H1 (cell line): ENCODE results near the gene TMEM229B. TPM values are rescaled to one million over a fixed set of nuclear protein-coding genes. Genes with fewer than 3 reads are reported as not detected.

Experiments used
- CTCF ChIA-PET: fragments of 300-600 bp; sonication (Branson Sonifier 250); formaldehyde crosslinking; loops from one replicate; lab custom pipeline; 2021; ENCODE audit not compliant: partially characterized antibody; lab: Charles Lee
- POLR2A ChIA-PET: fragments of 300-600 bp; sonication (Branson Sonifier 250); formaldehyde crosslinking; loops from one replicate; lab custom pipeline; 2021; ENCODE audit warnings: inconsistent platforms; ENCODE audit not compliant: partially characterized antibody; lab: Charles Lee
- DNase-seq, 2 experiments: peaks; one replicate each; pipeline versions ENCODE4 v3.0.0 to v3.0.0-alpha.2; 2010 to 2022; ENCODE audit warnings: low spot score in 2 of 2, low read depth in 1 of 2, mixed read lengths in 1 of 2
- FAIRE-seq: peaks from 2 replicates; lab custom pipeline; 2011; peaks lifted over from hg19 to GRCh38; lab: Jason Lieb, UNC
- H2AFZ ChIP-seq: 2 replicates; pipeline ENCODE4 v1.8.1; 2012; ENCODE audit warnings: low read length, inconsistent platforms
- H2AK5ac ChIP-seq: 2 replicates; pipeline ENCODE4 v1.6.1; 2013; ENCODE audit warnings: low read depth, low read length
- H2BK120ac ChIP-seq: replicated peaks from 2 replicates; pipeline ENCODE3; 2013; ENCODE audit warnings: low read depth, low read length, inconsistent platforms
- H2BK12ac ChIP-seq: 2 replicates; pipeline ENCODE4 v1.6.1; 2013; ENCODE audit warnings: low read depth, low read length
- H2BK15ac ChIP-seq: 2 replicates; pipeline ENCODE4 v1.6.1; 2013; ENCODE audit warnings: low read length
- H2BK20ac ChIP-seq: 2 replicates; pipeline ENCODE4 v1.6.1; 2013; ENCODE audit warnings: low read length
- H2BK5ac ChIP-seq: 2 replicates; pipeline ENCODE4 v1.6.1; 2013; ENCODE audit warnings: low read depth, low read length
- H3K14ac ChIP-seq: 2 replicates; pipeline ENCODE4 v1.6.1; 2013; ENCODE audit warnings: inconsistent platforms; ENCODE audit not compliant: insufficient read length
- H3K18ac ChIP-seq: 2 replicates; pipeline ENCODE4 v1.6.1; 2013; ENCODE audit warnings: low read length; ENCODE audit errors: extremely low read depth
- H3K23ac ChIP-seq: 2 replicates; pipeline ENCODE4 v1.6.1; 2013; ENCODE audit warnings: inconsistent platforms; ENCODE audit not compliant: insufficient read length
- H3K23me2 ChIP-seq: 2 replicates; pipeline ENCODE4 v1.6.1; 2013; ENCODE audit warnings: low read depth, low read length
- H3K27ac ChIP-seq: 2 replicates; pipeline ENCODE4 v1.6.1; 2011; ENCODE audit warnings: low read depth, low read length, inconsistent platforms
- H3K27me3 ChIP-seq, 4 experiments: replicated peaks in 1 of 4; 1 replicate in 1 of 4; 2 replicates in 3 of 4; pipeline versions ENCODE4 v1.6.1 to v1.8.1; 2011 to 2013; ENCODE audit warnings: low read length in 3 of 4, mild to moderate bottlenecking in 3 of 4, inconsistent platforms in 2 of 4, mixed read lengths in 2 of 4, moderate library complexity in 1 of 4; ENCODE audit not compliant: control insufficient read depth in 3 of 4, insufficient read depth in 3 of 4; ENCODE audit errors: extremely low read depth in 1 of 4
- H3K36me3 ChIP-seq, 4 experiments: 2 replicates each; pipeline versions ENCODE4 v1.6.1 to v1.8.1; 2011 to 2013; ENCODE audit warnings: mild to moderate bottlenecking in 4 of 4, low read length in 3 of 4, moderate library complexity in 2 of 4, control low read depth in 1 of 4, inconsistent platforms in 1 of 4; ENCODE audit not compliant: insufficient read depth in 4 of 4, control insufficient read depth in 2 of 4
- H3K4ac ChIP-seq: replicated peaks from 2 replicates; pipeline ENCODE3; 2013; ENCODE audit warnings: low read length, low read depth, mixed read lengths, inconsistent platforms; ENCODE audit not compliant: insufficient read length
- H3K4me1 ChIP-seq, 4 experiments: replicated peaks in 1 of 4; 1 replicate in 1 of 4; 2 replicates in 3 of 4; pipeline versions ENCODE4 v1.6.1 to v1.8.1; 2011 to 2013; ENCODE audit warnings: low read length in 3 of 4, inconsistent platforms in 2 of 4, mixed read lengths in 1 of 4; ENCODE audit not compliant: insufficient read depth in 4 of 4, control insufficient read depth in 3 of 4
- H3K4me2 ChIP-seq, 2 experiments: 2 replicates each; pipeline versions ENCODE4 v1.6.1 to v1.8.1; 2011 to 2013; ENCODE audit warnings: low read depth in 2 of 2, low read length in 2 of 2, control low read depth in 1 of 2, inconsistent platforms in 1 of 2, mild to moderate bottlenecking in 1 of 2; ENCODE audit not compliant: insufficient read depth in 1 of 2
- H3K4me3 ChIP-seq, 4 experiments: fragments of 200-600, 300-600 bp in 1 of 4; sonication (generic), shearing (Covaris generic), sonication (Bioruptor Twin) in 1 of 4; 2 replicates each; pipeline versions ENCODE4 v1.5.1 to v1.8.1; 2011 to 2016; ENCODE audit warnings: low read length in 4 of 4, low read depth in 3 of 4, control low read depth in 2 of 4, inconsistent platforms in 2 of 4, mild to moderate bottlenecking in 2 of 4, mixed read lengths in 1 of 4, moderate library complexity in 1 of 4; ENCODE audit not compliant: insufficient read depth in 2 of 4; ENCODE audit errors: extremely low read depth in 1 of 4
- H3K56ac ChIP-seq: replicated peaks from 2 replicates; pipeline ENCODE3; 2013; ENCODE audit warnings: low read depth, mild to moderate bottlenecking, mixed read lengths, low read length, inconsistent platforms; ENCODE audit not compliant: insufficient read length
- H3K79me1 ChIP-seq: 2 replicates; pipeline ENCODE4 v1.6.1; 2013; ENCODE audit warnings: low read depth, low read length, control low read depth
- H3K79me2 ChIP-seq, 2 experiments: 2 replicates each; pipeline versions ENCODE4 v1.6.1 to v1.8.1; 2012 to 2013; ENCODE audit warnings: low read length in 2 of 2, mild to moderate bottlenecking in 2 of 2, inconsistent platforms in 1 of 2; ENCODE audit not compliant: insufficient read depth in 2 of 2, control insufficient read depth in 1 of 2
- H3K9ac ChIP-seq, 4 experiments: replicated peaks in 1 of 4; 1 replicate in 1 of 4; 2 replicates in 3 of 4; pipeline versions ENCODE4 v1.6.1 to v1.8.1; 2011 to 2013; ENCODE audit warnings: low read depth in 3 of 4, low read length in 3 of 4, control low read depth in 2 of 4, mild to moderate bottlenecking in 2 of 4, moderate library complexity in 2 of 4, inconsistent platforms in 1 of 4; ENCODE audit errors: extremely low read depth in 1 of 4
- H3K9me3 ChIP-seq, 2 experiments: 2 replicates each; pipeline versions ENCODE4 v1.6.1 to v1.8.1; 2012 to 2013; ENCODE audit warnings: mild to moderate bottlenecking in 2 of 2, moderate library complexity in 2 of 2, control low read depth in 1 of 2, inconsistent platforms in 1 of 2, low read depth in 1 of 2, low read length in 1 of 2, mixed read lengths in 1 of 2; ENCODE audit not compliant: insufficient read depth in 2 of 2
- H4K20me1 ChIP-seq, 2 experiments: replicated peaks in 1 of 2; 2 replicates each; pipeline versions ENCODE3 to v1.8.1; 2011 to 2013; ENCODE audit warnings: inconsistent platforms in 2 of 2, low read length in 2 of 2, mild to moderate bottlenecking in 1 of 2; ENCODE audit not compliant: insufficient read depth in 2 of 2, control insufficient read depth in 1 of 2
- H4K5ac ChIP-seq: 2 replicates; pipeline ENCODE4 v1.6.1; 2013; ENCODE audit warnings: low read length, low read depth, mixed read lengths, inconsistent platforms; ENCODE audit not compliant: insufficient read length
- H4K8ac ChIP-seq: 2 replicates; pipeline ENCODE4 v1.8.0; 2013; ENCODE audit warnings: mild to moderate bottlenecking, moderate library complexity, low read length, inconsistent platforms; ENCODE audit not compliant: insufficient read depth; ENCODE audit errors: extremely low read depth
- H4K91ac ChIP-seq: replicated peaks from 2 replicates; pipeline ENCODE3; 2013; ENCODE audit warnings: low read length, mixed read lengths, inconsistent platforms; ENCODE audit not compliant: insufficient read length
- ATF3 ChIP-seq: IDR thresholded peaks from 2 replicates; pipeline ENCODE4 v1.6.1; 2011; ENCODE audit warnings: low read depth, mild to moderate bottlenecking, low read length; ENCODE audit not compliant: insufficient read depth
- E2F6 ChIP-seq: IDR thresholded peaks from 2 replicates; pipeline ENCODE4 v1.6.1; 2012; ENCODE audit warnings: inconsistent platforms
- POU5F1 ChIP-seq: IDR thresholded peaks from 2 replicates; pipeline ENCODE4 v1.6.1; 2011; ENCODE audit warnings: low read depth, mild to moderate bottlenecking, low read length, moderate library complexity
- SAP30 ChIP-seq: fragments of 300-600 bp; sonication (generic); IDR thresholded peaks from 2 replicates; pipeline ENCODE4 v1.7.1; 2012; ENCODE audit warnings: low read length, moderate library complexity, mild to moderate bottlenecking, inconsistent platforms; ENCODE audit not compliant: insufficient read depth, insufficient replicate concordance
- SIN3A ChIP-seq, 2 experiments: IDR thresholded peaks in 1 of 2; conservative IDR thresholded peaks in 1 of 2; 2 replicates each; pipeline ENCODE4 v1.6.1; 2011 to 2012; ENCODE audit warnings: low read length in 2 of 2, improper control_type of control experiment in 1 of 2, low read depth in 1 of 2, mild to moderate bottlenecking in 1 of 2
- TCF12 ChIP-seq: IDR thresholded peaks from 2 replicates; pipeline ENCODE4 v1.6.1; 2011; ENCODE audit warnings: low read depth, mild to moderate bottlenecking, low read length
- YY1 ChIP-seq: IDR thresholded peaks from 2 replicates; pipeline ENCODE4 v1.6.1; 2011; ENCODE audit warnings: low read depth, mild to moderate bottlenecking, low read length
- WGBS, 2 experiments: shearing (Covaris generic) in 1 of 2; methylation state at CpG; one replicate each; pipeline versions ENCODE4 v1.1.6 to v1.1.7; 2013 to 2015; ENCODE audit warnings: low lambda C conversion rate in 2 of 2, mixed read lengths in 2 of 2, inconsistent platforms in 1 of 2, low coverage in 1 of 2, missing lambda C conversion rate in 1 of 2; ENCODE audit not compliant: insufficient replicate concordance in 2 of 2, insufficient coverage in 1 of 2, insufficient read length in 1 of 2; ENCODE audit errors: extremely low coverage in 1 of 2, missing lambda C conversion rate in 1 of 2; 5-methylcytosine and 5-hydroxymethylcytosine counted together
- polyA plus RNA-seq, 7 experiments: library from polyadenylated mRNA; depleted of rRNA in 3 of 7; stranded (reverse) in 5 of 7; unstranded in 2 of 7; fragments of >200 nt in 5 of 7; fragments of 200-250 nt in 2 of 7; gene quantifications; 1 replicate in 5 of 7; 2 replicates in 1 of 7; 4 replicates in 1 of 7; pipeline versions ENCODE4 v1.2.1 to v1.2.3, GENCODE V29; 2011 to 2013; ENCODE audit warnings: missing spikeins in 2 of 7, mixed read lengths in 2 of 7
- total RNA-seq: library from RNA; stranded (reverse); fragmentation: NEBNext Ultra II Directional; extraction: Animal tissue kit (Norgen Biotek cat#: 25700); gene quantifications from 2 replicates; pipeline ENCODE4 v1.2.1, GENCODE V29; 2021

Gene TMEM229B
- total and polyA plus RNA-seq, 2 of the 8 experiments (the other 6 are each of a cell fraction or from before 2014, with no cell fraction given), result 0.73 to 0.85 TPM

GRCh38 chr14:67441256-67441655 lies 47.3 kb downstream of the TMEM229B start:
- Histone ChIP-seq H4K8ac (no peak overlapping the region), H3K27me3 (no peaks in the 10 kb centered on the region), H3K4me3 (no peak overlapping the region), H3K14ac (no peak overlapping the region), H2BK12ac (peak overlapping the region; percentile 50; the same call in 1 of the 2 replicates), H3K23ac (no peak overlapping the region), H2AFZ (0 out of 2 replicates have a peak overlapping the region, but pooled peaks have one; percentile 17), H3K36me3 (no peaks in the 10 kb centered on the region), H2BK5ac (peak overlapping the region; percentile 49; the same call in 1 of the 2 replicates), H3K79me2 (no peaks in the 10 kb centered on the region), H3K4me2 (no peak overlapping the region), H3K23me2 (no peaks in the 10 kb centered on the region), H4K5ac (no peak overlapping the region), H4K20me1 (no peaks in the 10 kb centered on the region), H3K56ac (no peak overlapping the region), H2BK120ac (no peak overlapping the region), H4K91ac (no peak overlapping the region), H3K4ac (no peak overlapping the region), H3K9ac (no peak overlapping the region), H2BK20ac (no peak overlapping the region), H2AK5ac (peak overlapping the region; percentile 24; the same call in 1 of the 2 replicates), H3K27ac (no peak overlapping the region), H3K4me1 (peaks cover 0 to 14% (median 8%) of the 10 kb centered on the region in 4 experiments; a peak in 6 of 7 replicates), H2BK15ac (no peak overlapping the region), H3K18ac (no peak overlapping the region), H3K79me1 (no peaks in the 10 kb centered on the region; the same call in 1 of the 2 replicates), H3K9me3 (no peaks in the 10 kb centered on the region)
- FAIRE-seq (no peak), DNase-seq (no peak)
- 87% methylated on average over 2 of the region's 2 CpGs; no CpG with 5 or more reads in 1 of the 2 experiments for WGBS, 2 experiments
- ChIA-PET CTCF (interaction anchor here (0.8 to 10.0 kb wide), 7 partner anchors 10 to 140 kb away, joined by 3 to 115 read pairs (median 5); no protein-coding TSS in a partner anchor), POLR2A (interaction anchor here (1.5 kb wide), 1 partner anchor 11 kb away, joined by 3 read pairs; no protein-coding TSS in a partner anchor)
- TF ChIP-seq POU5F1, result no peak
- TF ChIP-seq YY1, result no peak
- TF ChIP-seq TCF12, result no peak
- TF ChIP-seq SAP30, result no peak
- TF ChIP-seq SIN3A (conservative IDR thresholded peaks at IDR 0.05 in 1 of 2, IDR thresholded peaks at IDR 0.05 in 1 of 2; ENCODE audit: low read depth in 1 of 2, low read length in 2 of 2), result no peak
- no peak for TF ChIP-seq E2F6
- no peak for TF ChIP-seq ATF3
